ENCODE data around the gene DAB2IP. TPM values are rescaled to one million over a fixed set of nuclear protein-coding genes. Genes with fewer than 3 reads are reported as not detected.

DAB2IP gene
- total RNA-seq, 1 experiment from 2014 or later, result 17.0 TPM

GRCh38 chr9:121771851-121772599 is 120.6 kb downstream of the DAB2IP start:
- intact Hi-C loops (cut with micrococcal nuclease), result no loop called here
- no peak for DNase-seq (ENCODE audit: unreplicated experiment)
- no TSS peak for BruUV-seq (replicated peaks)
- Mint-ChIP-seq H3K27me3 (ENCODE audit: insufficient read depth, unreplicated experiment) (no peaks in the 10 kb centered on the region), H3K27ac (ENCODE audit: low read depth, unreplicated experiment) (no peak overlapping the region), H3K36me3 (ENCODE audit: insufficient read depth, unreplicated experiment) (peaks cover 16% of the 10 kb centered on the region), H3K4me3 (ENCODE audit: unreplicated experiment) (no peak overlapping the region), H3K9me3 (ENCODE audit: unreplicated experiment) (peaks cover 10% of the 10 kb centered on the region), H3K4me1 (ENCODE audit: insufficient read depth, unreplicated experiment) (no peaks in the 10 kb centered on the region)
- CTCF ChIA-PET, result interaction anchor here (0.6 kb wide), 2 partner anchors 11 to 255 kb away, joined by 3 read pairs; no protein-coding TSS in a partner anchor
- POLR2A ChIA-PET, result no interaction called here
- no peak for TF ChIP-seq CTCF (IDR thresholded peaks at IDR 0.05; ENCODE audit: unreplicated experiment)

GRCh38 chr9:121772600-121773285 is 121.3 kb downstream of the DAB2IP start:
- Mint-ChIP-seq H3K4me3 (ENCODE audit: unreplicated experiment) (no peak overlapping the region), H3K36me3 (ENCODE audit: insufficient read depth, unreplicated experiment) (peaks cover 15% of the 10 kb centered on the region), H3K4me1 (ENCODE audit: insufficient read depth, unreplicated experiment) (no peaks in the 10 kb centered on the region), H3K9me3 (ENCODE audit: unreplicated experiment) (peaks cover 10% of the 10 kb centered on the region), H3K27ac (ENCODE audit: low read depth, unreplicated experiment) (no peak overlapping the region), H3K27me3 (ENCODE audit: insufficient read depth, unreplicated experiment) (no peaks in the 10 kb centered on the region)
- ChIA-PET POLR2A (no interaction called here), CTCF (interaction anchor here (0.6 kb wide), 1 partner anchor 255 kb away, joined by 3 read pairs; no protein-coding TSS in a partner anchor)
- intact Hi-C loops (cut with micrococcal nuclease), result no loop called here
- BruUV-seq (replicated peaks), result no TSS peak
- TF ChIP-seq CTCF (IDR thresholded peaks at IDR 0.05; ENCODE audit: unreplicated experiment), result no peak
- no peak for DNase-seq (ENCODE audit: unreplicated experiment)

GRCh38 chr9:121773286-121773953 is 122.0 kb downstream of the DAB2IP start:
- peaks cover 10% of the 10 kb centered on the region for H3K9me3 Mint-ChIP-seq (ENCODE audit: unreplicated experiment)
- intact Hi-C loops (cut with micrococcal nuclease), result no loop called here
- no peak overlapping the region for H3K27ac Mint-ChIP-seq (ENCODE audit: low read depth, unreplicated experiment)
- peaks cover 11% of the 10 kb centered on the region for H3K36me3 Mint-ChIP-seq (ENCODE audit: insufficient read depth, unreplicated experiment)
- no peaks in the 10 kb centered on the region for H3K27me3 Mint-ChIP-seq (ENCODE audit: insufficient read depth, unreplicated experiment)
- no peak overlapping the region for H3K4me3 Mint-ChIP-seq (ENCODE audit: unreplicated experiment)
- CTCF ChIA-PET, result no interaction called here
- TF ChIP-seq CTCF (IDR thresholded peaks at IDR 0.05; ENCODE audit: unreplicated experiment), result no peak
- no peak for DNase-seq (ENCODE audit: unreplicated experiment)
- POLR2A ChIA-PET, result no interaction called here
- no TSS peak for BruUV-seq (replicated peaks)
- no peaks in the 10 kb centered on the region for H3K4me1 Mint-ChIP-seq (ENCODE audit: insufficient read depth, unreplicated experiment)
